Duodenal mucosa (tissue), 2 donors: Measurements from ENCODE around the gene MRPL37.

Source experiments
- H3K27ac ChIP-seq: one replicate; pipeline ENCODE4 v1.7.0; 2013; ENCODE audit warnings: low read depth, low read length
- H3K27me3 ChIP-seq, 2 donors: one replicate each; pipeline ENCODE4 v1.7.0; 2013; ENCODE audit warnings: low read length in 2 of 2, control low read depth in 1 of 2; ENCODE audit not compliant: insufficient read depth in 2 of 2, control insufficient read depth in 1 of 2
- H3K36me3 ChIP-seq, 2 donors: one replicate each; pipeline ENCODE4 v1.7.0; 2013; ENCODE audit warnings: low read length in 2 of 2, control low read depth in 1 of 2; ENCODE audit not compliant: insufficient read depth in 2 of 2, control insufficient read depth in 1 of 2
- H3K4me1 ChIP-seq, 2 donors: one replicate each; pipeline ENCODE4 v1.7.0; 2013; ENCODE audit warnings: low read length in 2 of 2, control low read depth in 1 of 2; ENCODE audit not compliant: insufficient read depth in 2 of 2, control insufficient read depth in 1 of 2
- H3K4me3 ChIP-seq, 2 donors: one replicate each; pipeline ENCODE4 v1.7.0; 2013; ENCODE audit warnings: low read length in 2 of 2, low read depth in 1 of 2
- H3K9ac ChIP-seq, 2 donors: one replicate each; pipeline ENCODE4 v1.7.0; 2013; ENCODE audit warnings: low read length in 2 of 2, low read depth in 1 of 2
- H3K9me3 ChIP-seq, 2 donors: one replicate each; pipeline ENCODE4 v1.7.0; 2013; ENCODE audit warnings: low read length in 2 of 2, control low read depth in 1 of 2; ENCODE audit not compliant: control insufficient read depth in 1 of 2

The MRPL37 gene

GRCh38 chr1:54248966-54249365 lies 49.0 kb downstream of the MRPL37 start:
- H3K4me1 ChIP-seq: peaks cover under 1 to 2% of the 10 kb centered on the region in 2 donors
- H3K9me3 ChIP-seq: no peaks in the 10 kb centered on the region
- peaks cover 7 to 49% of the 10 kb centered on the region in 2 donors for H3K36me3 ChIP-seq
- H3K9ac ChIP-seq: no peak overlapping the region
- no peaks in the 10 kb centered on the region for H3K27me3 ChIP-seq
- H3K4me3 ChIP-seq: no peak overlapping the region
- no peak overlapping the region for H3K27ac ChIP-seq

GRCh38 chr1:54249819-54250435 lies 50.0 kb downstream of the MRPL37 start:
- H3K36me3 ChIP-seq: peaks cover 7 to 43% of the 10 kb centered on the region in 2 donors
- no peak overlapping the region for H3K27ac ChIP-seq
- H3K9ac ChIP-seq: no peak overlapping the region

GRCh38 chr1:54250670-54251069 lies 50.7 kb downstream of the MRPL37 start:
- no peak overlapping the region for H3K9ac ChIP-seq
- no peaks in the 10 kb centered on the region for H3K9me3 ChIP-seq
- no peak overlapping the region for H3K27ac ChIP-seq
- H3K27me3 ChIP-seq: no peaks in the 10 kb centered on the region
- peaks cover 7 to 41% of the 10 kb centered on the region in 2 donors for H3K36me3 ChIP-seq
- H3K4me3 ChIP-seq: no peak overlapping the region
- peaks cover 6 to 7% of the 10 kb centered on the region in 2 donors for H3K4me1 ChIP-seq

More at GRCh38 chr1:54249819-54250435, 50.0 kb downstream of the MRPL37 start:
- no peak overlapping the region for H3K4me3 ChIP-seq
- H3K27me3 ChIP-seq: no peaks in the 10 kb centered on the region
- H3K9me3 ChIP-seq: no peaks in the 10 kb centered on the region
- H3K4me1 ChIP-seq: peaks cover 6 to 7% of the 10 kb centered on the region in 2 donors

- peaks cover 7 to 29% of the 10 kb centered on the region in 2 donors for H3K36me3 ChIP-seq
- no peak overlapping the region for H3K27ac ChIP-seq
- no peak overlapping the region for H3K9ac ChIP-seq
- no peaks in the 10 kb centered on the region for H3K27me3 ChIP-seq
- H3K4me3 ChIP-seq: no peak overlapping the region
- peaks cover 18 to 20% of the 10 kb centered on the region in 2 donors for H3K4me1 ChIP-seq
- no peaks in the 10 kb centered on the region for H3K9me3 ChIP-seq
Observed at GRCh38 chr1:54252371-54252936, 52.5 kb downstream of the MRPL37 start.

DNA sequence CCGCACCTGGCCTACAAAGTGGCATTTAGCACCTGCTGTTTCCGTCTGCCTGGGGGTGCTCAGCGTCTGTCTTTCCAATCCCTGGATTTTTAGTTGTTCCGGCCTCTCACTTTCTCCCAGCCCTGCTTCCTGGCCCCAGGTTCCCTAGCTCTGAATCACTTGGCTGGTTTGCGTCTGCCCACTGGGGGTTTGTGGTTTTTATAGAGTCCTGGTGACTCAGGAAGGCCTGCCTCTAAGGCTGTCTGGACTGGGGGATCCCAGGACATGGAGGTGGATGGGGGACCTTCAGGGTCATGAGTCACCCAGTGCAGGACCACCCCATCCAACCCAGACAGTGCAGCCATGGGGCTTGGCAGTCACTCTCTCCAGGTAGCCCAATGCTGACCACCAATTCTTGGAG lies 53.5 kb downstream of the MRPL37 start:
- Histone ChIP-seq H3K36me3 (peaks cover 3 to 20% of the 10 kb centered on the region in 2 donors), H3K27me3 (no peaks in the 10 kb centered on the region), H3K9ac (no peak overlapping the region), H3K9me3 (no peaks in the 10 kb centered on the region), H3K4me3 (no peak overlapping the region), H3K4me1 (peaks cover 20 to 21% of the 10 kb centered on the region in 2 donors), H3K27ac (no peak overlapping the region)

- no peak overlapping the region for H3K27ac ChIP-seq
- peaks cover 3 to 15% of the 10 kb centered on the region in 2 donors for H3K36me3 ChIP-seq
- peaks cover 20 to 21% of the 10 kb centered on the region in 2 donors for H3K4me1 ChIP-seq
- no peaks in the 10 kb centered on the region for H3K27me3 ChIP-seq
- no peaks in the 10 kb centered on the region for H3K9me3 ChIP-seq
- no peak overlapping the region for H3K4me3 ChIP-seq
- H3K9ac ChIP-seq: no peak overlapping the region
Observed at GRCh38 chr1:54254055-54254454, 54.1 kb downstream of the MRPL37 start.

DNA sequence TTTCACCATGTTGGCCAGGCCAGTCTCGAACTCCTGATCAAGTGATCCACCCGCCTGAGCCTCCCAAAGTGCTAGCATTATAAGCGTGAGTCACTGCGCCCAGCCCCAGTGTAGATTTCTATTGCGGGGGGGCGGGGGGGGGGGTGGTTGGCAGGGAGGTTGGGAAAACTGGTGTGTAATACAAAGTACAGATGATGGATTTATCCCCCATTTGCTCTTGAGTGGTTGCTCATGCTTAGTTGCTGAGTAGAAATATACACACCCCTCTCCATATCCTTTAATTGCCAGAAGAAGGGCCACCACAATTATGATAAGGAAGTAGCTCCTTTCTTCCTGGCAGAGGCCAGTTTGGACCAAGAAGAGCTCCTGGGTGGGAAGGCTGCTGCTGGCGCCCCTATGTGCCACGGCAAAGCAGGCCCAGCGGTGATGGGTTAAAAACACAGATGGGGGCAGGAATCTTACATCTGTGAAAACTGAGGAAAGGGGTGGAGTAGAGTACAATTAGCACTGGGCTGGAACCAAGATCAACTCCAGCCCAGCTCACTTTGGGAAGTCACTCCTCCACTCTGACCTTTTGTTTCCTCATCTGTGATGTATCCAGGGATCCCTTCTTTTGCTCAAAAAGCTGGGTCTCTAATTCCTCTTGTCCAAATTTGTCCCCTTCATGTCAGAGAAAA lies 55.2 kb downstream of the MRPL37 start:
- Histone ChIP-seq H3K36me3 (peaks cover 3 to 11% of the 10 kb centered on the region in 2 donors), H3K27ac (no peak overlapping the region), H3K4me3 (no peak overlapping the region), H3K27me3 (no peaks in the 10 kb centered on the region), H3K4me1 (peaks cover 30 to 32% of the 10 kb centered on the region in 2 donors), H3K9ac (no peak overlapping the region), H3K9me3 (no peaks in the 10 kb centered on the region)

DNA sequence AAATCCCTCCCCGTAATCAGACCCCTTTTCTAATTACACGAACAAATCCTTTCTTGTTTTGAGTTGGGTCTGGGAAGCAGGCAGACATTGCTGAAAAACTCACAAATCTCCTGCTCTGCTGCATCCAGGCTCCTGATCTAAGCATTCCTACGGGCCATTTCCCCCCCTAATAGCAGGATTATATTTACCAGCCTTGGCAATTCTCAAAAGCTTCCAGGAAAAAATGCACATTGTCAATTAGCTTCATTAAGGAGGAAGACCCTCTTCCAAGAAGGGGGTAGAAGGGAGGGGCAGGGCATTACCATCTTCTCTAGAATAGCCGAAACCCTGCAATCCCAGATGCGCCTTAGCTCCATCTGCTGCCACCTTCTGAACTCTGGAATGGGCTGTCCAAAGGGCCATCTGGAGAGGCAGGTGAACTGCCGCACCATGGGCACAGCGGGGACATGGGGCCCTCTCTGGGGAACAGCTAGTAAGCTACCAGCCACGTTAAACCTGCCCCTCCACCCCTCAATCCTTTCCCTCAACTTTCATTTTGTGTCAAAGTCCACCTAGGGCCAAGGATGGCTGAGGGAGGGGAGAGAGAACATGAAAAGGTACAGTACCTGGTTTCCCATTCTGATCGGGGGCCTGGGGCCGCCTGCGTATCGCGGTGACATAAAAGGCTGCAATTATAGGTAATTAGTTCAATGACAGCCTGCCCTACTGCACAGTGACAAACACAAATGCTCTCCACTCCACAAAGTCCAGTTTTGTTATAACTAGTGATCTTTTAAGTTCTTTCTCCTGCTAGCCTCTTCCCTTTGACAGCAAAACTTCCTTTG lies 56.8 kb downstream of the MRPL37 start:
- H3K27ac ChIP-seq: no peak overlapping the region
- peaks cover 39 to 47% of the 10 kb centered on the region in 2 donors for H3K4me1 ChIP-seq
- H3K27me3 ChIP-seq: no peaks in the 10 kb centered on the region
- H3K9me3 ChIP-seq: no peaks in the 10 kb centered on the region
- peak overlapping the region; percentile 38 to 40 for H3K4me3 ChIP-seq
- peaks cover 0 to under 1% of the 10 kb centered on the region in 2 donors for H3K36me3 ChIP-seq
- no peak overlapping the region for H3K9ac ChIP-seq

GRCh38 chr1:54257346-54257620 lies 57.3 kb downstream of the MRPL37 start:
- Histone ChIP-seq H3K4me3 (peak overlapping the region; percentile 38 to 40), H3K4me1 (peaks cover 39 to 47% of the 10 kb centered on the region in 2 donors)

DNA sequence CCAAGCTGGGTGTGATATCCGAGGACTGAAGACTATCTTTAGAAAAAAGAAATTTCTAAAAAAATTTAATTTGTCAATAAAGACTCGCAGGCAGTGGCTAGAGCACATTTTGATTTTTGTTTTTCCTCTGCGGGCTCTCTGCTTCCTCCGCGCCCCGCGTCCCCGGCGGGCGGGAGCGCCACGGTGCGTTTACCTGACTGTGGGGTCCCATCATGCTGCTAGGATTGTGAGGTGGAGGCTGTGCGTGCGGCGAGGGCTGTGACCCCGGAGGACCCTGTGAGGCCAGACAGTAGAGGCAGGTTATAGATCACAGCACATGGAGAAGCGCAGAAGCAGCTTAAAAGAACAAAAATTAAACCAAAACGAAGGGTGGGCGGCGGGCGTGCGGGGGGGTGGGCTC lies 57.9 kb downstream of the MRPL37 start:
- H3K27me3 ChIP-seq: no peaks in the 10 kb centered on the region
- no peaks in the 10 kb centered on the region for H3K36me3 ChIP-seq
- H3K4me3 ChIP-seq: no peak overlapping the region
- peaks cover 43 to 50% of the 10 kb centered on the region in 2 donors for H3K4me1 ChIP-seq
- H3K27ac ChIP-seq: no peak overlapping the region
- H3K9me3 ChIP-seq: no peaks in the 10 kb centered on the region
- no peak overlapping the region for H3K9ac ChIP-seq

More at GRCh38 chr1:54257346-54257620, 57.3 kb downstream of the MRPL37 start:
- peak overlapping the region in 1 of 2 donors; percentile 63 for H3K9ac ChIP-seq
- no peaks in the 10 kb centered on the region for H3K9me3 ChIP-seq
- H3K36me3 ChIP-seq: no peaks in the 10 kb centered on the region
- no peak overlapping the region for H3K27ac ChIP-seq
- H3K27me3 ChIP-seq: no peaks in the 10 kb centered on the region
